Neural crest cell (in vitro differentiated cells): ENCODE measurements around the gene HAVCR1. TPM values are rescaled to one million over a fixed set of nuclear protein-coding genes. Genes with fewer than 3 reads are reported as not detected.
"Not testable (repeated sequence)": the region's sequence is repeated elsewhere in the genome, so short reads cannot be mapped to it uniquely, and the experiment has no call there.

Experiments
- DNase-seq: peaks from one replicate; pipeline ENCODE4 v3.0.0; 2021; ENCODE audit warnings: low read depth, mixed read lengths, low spot score
- H3K27ac Mint-ChIP-seq: one replicate; pipeline ENCODE4 v1.8.0; 2021; ENCODE audit warnings: mild to moderate bottlenecking, mixed read lengths; ENCODE audit not compliant: unreplicated experiment
- H3K27me3 Mint-ChIP-seq: 2 replicates; pipeline ENCODE4 v1.8.0; 2021; ENCODE audit warnings: low read depth, mild to moderate bottlenecking, mixed read lengths
- H3K36me3 Mint-ChIP-seq: 2 replicates; pipeline ENCODE4 v1.8.0; 2021; ENCODE audit warnings: low read depth, mild to moderate bottlenecking, mixed read lengths
- H3K4me1 Mint-ChIP-seq: 2 replicates; pipeline ENCODE4 v1.8.0; 2021; ENCODE audit warnings: mixed read lengths
- H3K4me3 Mint-ChIP-seq: one replicate; pipeline ENCODE4 v1.8.0; 2021; ENCODE audit warnings: mild to moderate bottlenecking, mixed read lengths
- H3K9me3 Mint-ChIP-seq: 2 replicates; pipeline ENCODE4 v1.8.0; 2021; ENCODE audit warnings: mixed read lengths
- CTCF ChIP-seq: fragments of 200-600 bp; sonication (generic); conservative IDR thresholded peaks from 2 replicates; pipeline ENCODE4 v1.5.0; 2021; ENCODE audit warnings: antibody characterized with exemption, mild to moderate bottlenecking
- total RNA-seq: library from RNA; stranded (reverse); gene quantifications from 2 replicates; pipeline ENCODE4 v1.2.1, GENCODE V29; 2021

HAVCR1 gene
- total RNA-seq, 1 donor from 2014 or later = not detected

- no peak for TF ChIP-seq CTCF
- Mint-ChIP-seq H3K4me1 (no peaks in the 10 kb centered on the region), H3K27me3 (no peaks in the 10 kb centered on the region), H3K9me3 (peaks cover 4% of the 10 kb centered on the region), H3K4me3 (no peak overlapping the region), H3K36me3 (no peaks in the 10 kb centered on the region), H3K27ac (no peak overlapping the region)
- no peak for DNase-seq
Observed at GRCh38 chr5:157020002-157020401, 38.9 kb downstream of the HAVCR1 start.

- not testable (repeated sequence) for H3K36me3 Mint-ChIP-seq, H3K27ac Mint-ChIP-seq, H3K4me1 Mint-ChIP-seq, H3K4me3 Mint-ChIP-seq, H3K9me3 Mint-ChIP-seq, H3K27me3 Mint-ChIP-seq, DNase-seq
Observed at GRCh38 chr5:157014143-157014542, 44.8 kb downstream of the HAVCR1 start.

GRCh38 chr5:157006262-157006661 lies 52.7 kb downstream of the HAVCR1 start:
- peak overlapping the region; percentile 39 for H3K27ac Mint-ChIP-seq
- H3K27me3 Mint-ChIP-seq = no peaks in the 10 kb centered on the region
- H3K36me3 Mint-ChIP-seq = no peaks in the 10 kb centered on the region
- peaks cover 2% of the 10 kb centered on the region for H3K9me3 Mint-ChIP-seq
- no peaks in the 10 kb centered on the region for H3K4me1 Mint-ChIP-seq
- H3K4me3 Mint-ChIP-seq = no peak overlapping the region
- no peak for DNase-seq
- TF ChIP-seq CTCF = no peak

GRCh38 chr5:157004893-157005551 lies 53.9 kb downstream of the HAVCR1 start:
- peaks cover 3% of the 10 kb centered on the region for H3K9me3 Mint-ChIP-seq
- H3K4me1 Mint-ChIP-seq = no peaks in the 10 kb centered on the region
- H3K27ac Mint-ChIP-seq = no peak overlapping the region
- no peaks in the 10 kb centered on the region for H3K36me3 Mint-ChIP-seq
- TF ChIP-seq CTCF = no peak
- H3K27me3 Mint-ChIP-seq = peaks cover 3% of the 10 kb centered on the region
- H3K4me3 Mint-ChIP-seq = no peak overlapping the region
- no peak for DNase-seq

GRCh38 chr5:156991714-156992113 lies 67.2 kb downstream of the HAVCR1 start:
- peaks cover 10% of the 10 kb centered on the region for H3K9me3 Mint-ChIP-seq
- H3K36me3 Mint-ChIP-seq = no peaks in the 10 kb centered on the region
- peaks cover 8% of the 10 kb centered on the region for H3K27me3 Mint-ChIP-seq
- H3K27ac Mint-ChIP-seq = no peak overlapping the region
- TF ChIP-seq CTCF = no peak
- no peak overlapping the region for H3K4me3 Mint-ChIP-seq
- peaks cover 4% of the 10 kb centered on the region for H3K4me1 Mint-ChIP-seq
- DNase-seq = no peak

GRCh38 chr5:156984064-156984463 lies 74.9 kb downstream of the HAVCR1 start:
- Mint-ChIP-seq H3K4me3 (no peak overlapping the region), H3K9me3 (peaks cover 4% of the 10 kb centered on the region), H3K27me3 (peaks cover 11% of the 10 kb centered on the region), H3K36me3 (no peaks in the 10 kb centered on the region), H3K27ac (no peak overlapping the region), H3K4me1 (no peaks in the 10 kb centered on the region)
- DNase-seq = no peak
- TF ChIP-seq CTCF = no peak
